ENCODE measurements around the gene PYGO2.
"Not testable (repeated sequence)": the region's sequence is repeated elsewhere in the genome, so short reads cannot be mapped to it uniquely, and the experiment has no call there.

The PYGO2 gene

DNA sequence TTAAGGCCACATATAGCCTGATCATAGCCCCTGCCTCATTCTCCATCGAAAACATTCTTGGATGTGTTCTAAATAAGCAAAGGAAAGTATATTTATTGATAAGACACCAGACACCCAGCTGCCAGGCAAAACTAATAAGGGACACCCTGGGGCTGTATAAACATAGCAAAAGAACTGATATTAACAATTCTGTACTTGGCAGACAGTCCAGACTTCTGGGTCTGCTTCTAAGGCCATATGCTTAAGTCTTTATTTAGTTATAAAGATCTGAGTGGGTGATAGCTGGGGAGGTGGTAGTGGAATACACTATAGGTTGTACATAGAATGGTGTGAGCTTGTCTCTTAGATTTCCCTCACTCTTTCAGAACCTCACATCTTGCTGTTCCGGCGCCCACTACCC, 16.8 kb upstream of the PYGO2 start:
- DNase-seq (ENCODE audit: low read depth in 2 of 2): no peak

DNA sequence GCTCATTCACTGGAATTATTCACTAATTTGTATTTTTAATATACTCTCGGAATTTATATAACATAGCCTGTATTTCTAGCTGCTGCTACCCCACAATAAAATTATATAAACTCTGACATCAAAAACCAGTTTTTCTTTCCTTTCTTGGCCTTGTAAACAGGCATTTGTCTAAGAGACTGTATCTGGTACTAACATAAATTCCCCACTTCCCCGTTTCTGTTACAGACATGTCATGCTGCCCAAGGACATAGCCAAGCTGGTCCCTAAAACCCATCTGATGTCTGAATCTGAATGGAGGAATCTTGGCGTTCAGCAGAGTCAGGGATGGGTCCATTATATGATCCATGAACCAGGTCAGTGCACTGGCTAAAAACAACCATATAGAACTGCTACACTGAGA, 16.2 kb upstream of the PYGO2 start:
- not testable (repeated sequence) for DNase-seq (ENCODE audit: low read depth in 2 of 2)

GRCh38 chr1:154975409-154976059, 14.0 kb upstream of the PYGO2 start:
- DNase-seq (ENCODE audit: low read depth in 2 of 2): peak; percentile 61 to 70

DNA sequence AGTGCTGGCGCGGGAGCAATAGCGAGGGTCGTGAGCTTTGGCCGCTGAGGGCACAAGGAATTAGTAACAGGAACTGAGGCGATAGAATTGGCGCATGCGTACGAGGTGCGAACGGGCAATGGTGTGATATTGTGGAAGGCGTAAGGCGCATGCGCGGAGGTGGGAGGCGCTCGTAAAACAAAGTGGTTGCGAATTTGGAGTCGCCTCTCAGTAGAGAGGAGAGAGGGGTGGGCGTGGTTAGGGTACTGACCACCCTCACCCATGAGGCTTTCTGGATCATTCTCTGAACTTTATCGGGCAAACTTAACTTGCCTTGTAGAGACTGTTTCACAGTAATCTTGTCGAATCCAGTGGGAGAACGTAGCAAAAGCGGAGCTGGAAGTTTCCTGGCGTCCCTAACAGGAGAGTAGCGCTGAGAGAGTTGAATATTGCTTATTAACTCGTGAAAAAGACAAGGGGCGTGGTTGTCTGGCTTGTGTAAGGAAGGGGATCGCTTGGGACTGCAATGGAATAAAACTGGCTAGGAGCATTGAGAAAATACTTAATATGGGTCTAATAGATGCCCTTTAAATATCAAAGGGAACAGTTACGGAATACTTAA, 13.3 kb upstream of the PYGO2 start:
- DNase-seq (ENCODE audit: low read depth in 2 of 2): peak; percentile 90 to 91

DNA sequence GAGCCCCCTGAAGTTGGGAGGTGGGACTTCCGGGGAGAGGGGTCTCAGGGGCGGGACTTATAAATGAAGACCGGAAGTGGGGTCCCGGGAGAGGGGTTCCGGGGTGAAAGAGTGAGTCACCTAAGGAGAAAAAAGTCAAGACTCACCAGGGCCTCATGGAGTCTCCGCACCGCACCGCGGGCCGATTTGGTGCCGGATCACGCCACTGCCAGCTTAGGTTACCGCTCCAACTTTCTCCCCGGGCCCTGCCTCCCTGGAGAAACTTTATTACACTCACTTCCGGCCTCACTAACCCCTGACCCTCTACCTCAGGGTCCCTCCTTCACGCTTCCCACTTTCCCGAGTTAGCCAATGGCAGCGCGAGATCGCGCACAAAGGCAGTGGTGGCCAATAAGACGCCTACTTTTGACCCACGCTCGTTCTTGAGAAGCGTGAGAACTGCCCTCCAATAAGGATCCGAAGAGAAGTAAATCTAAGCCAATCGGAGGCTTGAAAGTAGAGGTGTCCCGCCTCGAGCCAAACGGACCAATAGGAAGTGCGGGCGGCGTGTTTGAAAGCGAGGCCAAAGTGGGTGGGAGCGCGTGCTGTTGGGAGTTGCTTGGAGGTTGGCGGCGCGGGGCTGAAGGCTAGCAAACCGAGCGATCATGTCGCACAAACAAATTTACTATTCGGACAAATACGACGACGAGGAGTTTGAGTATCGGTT, 12.7 kb upstream of the PYGO2 start, which contains the start of gene CKS1B:
Gene CKS1B (plus strand): TSS at position 580 of the 706 bp plus-strand sequence. CDS start 65 bp downstream, at position 645.
- DNase-seq (ENCODE audit: low read depth in 2 of 2): peak; percentile 90 to 92

GRCh38 chr1:154973344-154974101, 11.9 kb upstream of the PYGO2 start:
- DNase-seq (ENCODE audit: low read depth in 2 of 2): peak; percentile 86 to 90

GRCh38 chr1:154972517-154973343, 11.1 kb upstream of the PYGO2 start:
- no peak for DNase-seq (ENCODE audit: low read depth in 2 of 2)

GRCh38 chr1:154972213-154972516, 10.6 kb upstream of the PYGO2 start:
- DNase-seq (ENCODE audit: low read depth in 2 of 2): no peak

DNA sequence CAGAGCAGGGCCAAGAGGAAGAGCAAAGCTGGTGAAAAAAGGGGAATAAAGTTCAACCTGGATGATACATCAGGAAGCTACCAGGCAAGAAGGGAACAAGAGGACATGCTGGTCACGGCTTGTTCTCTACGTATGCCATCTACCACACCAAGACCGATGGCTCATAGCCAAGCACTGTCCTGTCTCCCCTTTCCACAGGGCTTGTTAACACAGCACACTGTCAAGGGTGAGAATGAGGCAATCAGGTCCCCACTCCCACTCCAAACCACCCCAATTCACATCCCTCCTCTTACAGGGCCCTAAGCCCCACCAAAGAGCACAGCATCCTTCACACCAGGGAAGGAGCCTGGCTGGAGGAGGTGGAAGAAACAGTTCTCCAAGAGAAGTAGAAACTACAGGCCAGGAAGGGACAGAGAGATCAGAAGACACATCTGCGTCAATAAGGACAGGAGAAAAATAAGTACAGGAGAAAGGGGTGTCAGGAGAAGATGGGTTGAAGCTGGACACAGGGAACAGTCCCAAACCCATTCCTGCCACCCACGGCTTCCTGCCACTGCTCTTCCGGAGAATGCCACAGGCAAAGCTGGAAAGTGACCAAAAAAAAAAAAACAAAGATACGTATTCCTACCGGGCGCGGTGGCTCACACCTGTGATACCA, 9.9 kb upstream of the PYGO2 start:
- DNase-seq (ENCODE audit: low read depth in 2 of 2): no peak

GRCh38 chr1:154970631-154971340, 9.2 kb upstream of the PYGO2 start, which contains the start of gene SHC1:
Gene SHC1, minus strand, starts transcription at chr1:154970747. Its CDS starts 221 bp downstream, at chr1:154970526.
- DNase-seq (ENCODE audit: low read depth in 2 of 2): no peak

GRCh38 chr1:154969860-154970452, 8.4 kb upstream of the PYGO2 start:
- DNase-seq (ENCODE audit: low read depth in 2 of 2): no peak

DNA sequence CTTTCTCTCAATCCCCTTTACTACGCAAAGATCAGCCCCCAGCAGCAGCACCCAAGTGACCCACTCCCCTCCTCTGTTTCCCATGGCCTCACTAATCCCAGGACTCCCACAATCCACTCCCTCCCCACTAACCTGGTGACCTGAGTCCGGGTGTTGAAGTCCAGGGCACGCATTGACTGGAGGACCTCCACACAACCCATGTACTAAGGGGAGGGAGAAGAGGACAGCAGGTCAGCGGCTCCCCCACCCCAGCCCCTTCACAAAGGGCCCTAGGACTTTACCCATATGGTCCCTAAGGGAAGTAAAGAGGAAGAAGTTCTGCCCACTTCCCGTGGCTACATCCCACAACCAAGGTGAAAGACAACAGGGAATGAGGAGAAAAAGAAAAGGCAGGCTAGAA, 7.7 kb upstream of the PYGO2 start:
- DNase-seq (ENCODE audit: low read depth in 2 of 2): no peak

- DNase-seq (ENCODE audit: low read depth in 2 of 2): no peak
These were observed 7.1 kb upstream of the PYGO2 start for GRCh38 chr1:154968731-154969130.

DNA sequence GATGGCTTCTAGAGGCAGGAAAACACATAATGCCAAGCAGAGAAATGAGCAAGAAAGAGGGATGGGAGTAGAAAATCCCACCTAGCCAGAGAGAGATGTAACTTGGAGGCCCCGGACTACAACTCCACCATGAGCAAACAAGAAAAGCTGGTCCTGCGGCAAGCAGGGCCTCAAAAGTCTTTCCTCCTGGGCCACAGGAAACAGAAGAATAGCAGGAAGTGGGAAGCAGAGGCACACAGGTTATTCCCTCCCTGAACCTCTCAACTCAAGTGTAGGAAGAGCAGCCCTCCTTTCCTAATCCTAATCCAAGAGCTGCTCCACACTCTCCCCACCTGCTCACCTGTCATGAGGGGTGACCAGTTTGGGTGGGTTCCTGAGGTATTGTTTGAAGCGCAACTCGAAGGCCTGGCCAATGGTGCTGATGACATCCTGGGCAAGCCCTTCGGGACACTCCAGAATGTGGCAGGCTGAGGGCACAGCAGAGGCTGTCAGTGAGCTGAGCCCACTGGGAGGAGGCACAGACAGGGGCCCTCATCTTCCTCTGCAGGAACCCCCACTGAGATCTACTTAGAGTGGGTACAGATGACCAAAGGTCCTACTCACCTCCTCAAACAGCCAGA, 5.9 kb upstream of the PYGO2 start:
- no peak for DNase-seq (ENCODE audit: low read depth in 2 of 2)

DNA sequence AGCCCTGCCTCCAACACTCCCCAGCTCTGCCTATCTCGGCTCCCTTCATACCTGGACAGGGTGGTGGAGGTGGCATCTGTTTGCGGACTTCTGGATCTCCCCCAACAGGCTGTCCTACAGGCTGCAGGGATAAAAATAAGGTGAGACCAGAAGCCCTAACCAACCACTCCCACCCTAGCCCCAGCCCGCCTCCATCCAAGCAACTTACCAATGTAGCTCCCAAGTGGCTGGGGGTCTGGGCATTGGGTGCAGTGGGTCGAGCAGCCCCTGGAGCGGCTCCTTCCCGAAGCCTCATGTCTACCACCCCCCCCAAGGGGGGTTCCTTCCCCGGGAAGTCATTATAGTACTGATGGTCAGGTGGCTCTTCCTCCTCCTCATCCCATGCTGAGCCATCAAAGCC, 4.5 kb upstream of the PYGO2 start:
- no peak for DNase-seq (ENCODE audit: low read depth in 2 of 2)

DNA sequence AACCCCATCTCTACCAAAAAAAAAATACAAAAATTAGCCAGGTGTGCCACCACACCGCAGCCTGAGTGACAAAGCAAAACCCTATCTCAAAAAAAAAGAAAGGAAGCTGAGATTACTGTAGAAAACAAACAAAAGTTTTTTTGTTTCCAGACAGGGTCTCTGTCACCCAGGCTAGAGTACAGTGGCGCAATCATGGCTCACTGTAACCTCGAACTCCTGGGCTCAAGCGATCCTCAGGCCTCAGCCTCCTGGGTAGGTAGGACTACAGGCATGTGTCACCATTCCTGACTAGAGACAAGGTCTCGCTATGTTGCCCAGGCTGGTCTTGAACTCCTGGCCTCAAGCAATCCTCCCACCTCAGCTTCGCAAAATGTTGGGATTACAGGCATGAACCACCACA, 2.8 kb upstream of the PYGO2 start:
- DNase-seq (ENCODE audit: low read depth in 2 of 2): no peak

DNA sequence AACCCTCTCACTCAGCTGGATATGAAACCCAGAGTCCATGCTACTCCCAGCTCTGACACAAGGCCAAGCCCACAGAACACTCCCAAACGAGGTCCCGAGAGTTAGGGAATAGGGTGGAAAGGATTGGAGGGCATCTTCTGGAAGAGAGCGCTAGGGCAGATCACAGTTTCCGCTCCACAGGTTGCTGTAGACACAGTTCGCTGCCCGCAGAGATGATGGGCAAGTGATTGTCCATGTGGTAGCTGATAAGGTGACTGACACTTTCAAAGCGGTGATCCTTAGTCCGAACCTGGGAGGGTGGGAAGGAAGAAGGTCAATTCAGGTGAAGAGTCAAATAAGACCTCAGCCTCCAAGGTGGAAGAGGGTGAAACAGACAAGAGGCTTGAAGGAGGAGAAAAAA, 2.1 kb upstream of the PYGO2 start:
- DNase-seq (ENCODE audit: low read depth in 2 of 2): no peak

DNA sequence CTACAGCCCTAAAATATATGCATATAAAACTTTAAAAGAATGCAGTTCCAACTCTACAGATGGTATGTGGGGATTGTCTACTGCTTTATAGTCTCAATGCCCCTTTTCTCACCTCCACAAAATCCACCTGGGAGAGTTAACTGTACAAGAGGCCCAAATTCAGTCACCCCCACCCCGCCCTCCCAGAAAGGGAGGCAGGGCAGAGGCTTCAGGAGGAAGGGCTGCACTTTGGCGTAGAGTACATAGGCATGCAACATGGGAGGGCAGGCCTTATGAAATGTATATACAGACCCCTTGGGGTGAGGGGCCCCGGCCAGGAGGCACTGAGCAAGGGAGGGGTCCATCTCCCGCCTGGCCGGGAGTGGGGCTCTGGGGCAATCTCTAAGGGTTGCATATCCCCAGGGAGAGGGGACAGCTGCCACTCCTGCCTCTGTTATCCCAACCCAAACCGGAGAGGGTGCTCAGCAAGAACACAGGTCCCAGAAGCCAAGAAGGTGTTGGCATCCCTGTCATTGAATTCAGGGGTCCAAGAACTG, 1.3 kb upstream of the PYGO2 start:
- no peak for DNase-seq (ENCODE audit: low read depth in 2 of 2)

- DNase-seq (ENCODE audit: low read depth in 2 of 2): no peak
These were observed 671 bp upstream of the PYGO2 start for GRCh38 chr1:154962156-154962749.

All from stimulated activated CD8-positive, alpha-beta memory T cell treated with anti-CD3 and anti-CD28 coated beads, Interleukin-15, amount 100 ng/mL, for 48 hours (primary cell).